Upper lobe of right lung (tissue), 1 donor: ENCODE measurements around the gene KIF22. TPM values are rescaled to one million over a fixed set of nuclear protein-coding genes. Genes with fewer than 3 reads are reported as not detected.
"Not testable (repeated sequence)": the region's sequence is repeated elsewhere in the genome, so short reads cannot be mapped to it uniquely, and the experiment has no call there.

ENCODE experiments used
- ATAC-seq: fragments of 200-7000 bp; cut with Tn5 transposase; one replicate; pipeline ENCODE4 v1.9.1; 2020; ENCODE audit warnings: mild to moderate bottlenecking, moderate library complexity
- DNase-seq: peaks from one replicate; pipeline ENCODE4 v3.0.0-alpha.2; 2020
- H3K27ac ChIP-seq: fragments of 200-600 bp; one replicate; pipeline ENCODE4 v1.8.0; 2022
- H3K27me3 ChIP-seq: fragments of 200-600 bp; one replicate; pipeline ENCODE4 v1.8.0; 2022; ENCODE audit warnings: mild to moderate bottlenecking
- H3K36me3 ChIP-seq: fragments of 200-600 bp; one replicate; pipeline ENCODE4 v1.8.0; 2022
- H3K4me1 ChIP-seq: fragments of 200-600 bp; one replicate; pipeline ENCODE4 v1.8.0; 2022
- H3K4me3 ChIP-seq: fragments of 200-600 bp; one replicate; pipeline ENCODE4 v1.8.0; 2022; ENCODE audit warnings: mild to moderate bottlenecking
- H3K9me3 ChIP-seq: fragments of 200-600 bp; one replicate; pipeline ENCODE4 v1.8.0; 2022
- CTCF ChIP-seq: fragments of 200-600 bp; IDR thresholded peaks from one replicate; pipeline ENCODE4 v1.8.0; 2022; ENCODE audit warnings: antibody characterized with exemption
- intact Hi-C: fragments of 100-400 bp; cut with DNase I; formaldehyde crosslinking; loops from one replicate; pipeline ENCODE4 v1.11.0; 2022
- total RNA-seq: library from RNA; stranded (reverse); fragmentation: NEBNext Ultra II Directional; extraction: Animal tissue kit (Norgen Biotek cat#: 25700); gene quantifications from one replicate; pipeline ENCODE4 v1.2.1, GENCODE V29; 2021
- donor health status: DM: no; HTN: yes; CAD: no; lungs with severe emphysema.

The KIF22 gene
- total RNA-seq, 1 donor from 2014 or later: 19.8 TPM

DNA sequence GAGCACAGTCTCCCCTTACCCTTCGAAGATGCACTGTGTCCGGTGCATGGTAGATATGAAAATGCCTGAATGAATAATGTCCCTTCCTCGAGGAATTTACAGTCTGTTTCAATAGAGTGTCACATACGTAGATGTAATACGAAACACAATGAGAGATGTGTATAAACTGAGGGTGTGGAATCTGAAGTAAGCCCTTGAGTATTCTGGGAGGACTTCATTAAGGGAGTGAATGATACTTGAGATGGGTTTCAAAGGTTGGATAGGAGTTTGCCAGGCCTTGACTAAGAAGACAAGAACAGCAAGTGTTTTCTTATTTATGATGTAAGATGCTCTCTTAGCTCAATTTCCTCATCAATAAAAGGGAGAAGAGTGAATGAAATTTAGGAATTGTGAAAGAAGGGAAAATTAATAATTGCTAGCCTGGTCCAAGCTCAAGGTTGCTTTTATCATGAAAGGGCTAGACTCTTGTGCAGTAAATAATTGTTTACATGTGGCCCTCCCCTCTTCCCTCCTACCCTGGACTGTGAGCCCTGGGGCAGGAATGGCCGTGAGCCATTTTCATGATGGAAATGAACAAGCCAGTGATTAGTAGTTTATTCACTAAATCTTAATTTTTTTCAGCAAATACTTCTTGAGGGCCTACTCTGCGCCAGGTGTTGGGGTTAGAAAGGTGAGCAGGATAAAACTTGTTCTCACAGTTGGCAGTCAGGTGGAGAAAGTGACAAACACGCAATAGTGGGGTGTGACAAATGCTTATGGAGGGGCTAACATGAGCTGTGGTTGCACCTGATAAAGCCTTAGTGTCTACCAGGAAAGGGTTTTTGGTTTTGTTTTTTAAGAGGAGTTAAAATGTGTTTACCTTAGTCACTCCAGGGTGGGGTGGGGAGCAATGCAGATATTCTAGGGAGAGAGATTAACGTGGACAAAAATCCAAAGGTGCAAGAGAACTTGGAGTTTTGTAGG lies 1.6 kb downstream of the KIF22 start:
- Histone ChIP-seq H3K4me3 (no peak overlapping the region), H3K27me3 (no peaks in the 10 kb centered on the region), H3K36me3 (peaks cover 4% of the 10 kb centered on the region), H3K27ac (no peak overlapping the region), H3K4me1 (peaks cover 14% of the 10 kb centered on the region), H3K9me3 (no peaks in the 10 kb centered on the region)
- intact Hi-C loops: no loop called here
- ATAC-seq (no peak), DNase-seq (no peak)
- TF ChIP-seq CTCF: no peak

- H3K27ac ChIP-seq, H3K27me3 ChIP-seq, ATAC-seq, intact Hi-C loops, H3K4me3 ChIP-seq, H3K9me3 ChIP-seq, DNase-seq: not testable (repeated sequence)
- peaks cover 13% of the 10 kb centered on the region for H3K36me3 ChIP-seq
- H3K4me1 ChIP-seq: peaks cover 14% of the 10 kb centered on the region
Measured at GRCh38 chr16:29793153-29793552, 2.6 kb downstream of the KIF22 start.

DNA sequence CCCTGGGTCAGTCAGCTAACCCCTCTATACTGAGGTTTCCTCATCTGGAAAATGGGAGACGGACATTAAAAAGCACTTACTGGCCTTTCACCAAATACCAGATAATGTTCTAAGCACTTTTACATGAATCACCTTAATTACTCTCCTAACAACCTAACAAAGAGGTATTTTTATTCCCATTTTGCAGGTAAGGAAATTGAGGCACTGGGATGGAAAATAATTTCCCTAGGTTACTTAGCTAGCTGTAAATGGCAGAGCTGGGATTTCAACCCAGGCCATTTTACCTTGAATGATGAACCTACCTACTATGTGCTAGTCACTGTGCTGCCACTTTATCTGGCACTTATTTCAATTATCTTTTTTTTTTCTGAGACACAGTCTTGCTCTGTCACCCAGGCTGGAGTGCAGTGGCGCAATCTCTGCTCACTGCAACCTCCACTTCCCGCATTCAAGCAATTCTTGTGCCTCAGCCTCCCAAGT lies 3.7 kb downstream of the KIF22 start:
- no peak overlapping the region for H3K27ac ChIP-seq
- no peaks in the 10 kb centered on the region for H3K9me3 ChIP-seq
- no peak for ATAC-seq
- no peak for DNase-seq
- no peak for TF ChIP-seq CTCF
- intact Hi-C loops: no loop called here
- no peak overlapping the region for H3K4me3 ChIP-seq
- peaks cover 23% of the 10 kb centered on the region for H3K36me3 ChIP-seq
- H3K4me1 ChIP-seq: peaks cover 14% of the 10 kb centered on the region
- no peaks in the 10 kb centered on the region for H3K27me3 ChIP-seq

GRCh38 chr16:29802416-29802935 lies 11.9 kb downstream of the KIF22 start:
- TF ChIP-seq CTCF: no peak
- no peak for DNase-seq
- no peak for ATAC-seq

DNA sequence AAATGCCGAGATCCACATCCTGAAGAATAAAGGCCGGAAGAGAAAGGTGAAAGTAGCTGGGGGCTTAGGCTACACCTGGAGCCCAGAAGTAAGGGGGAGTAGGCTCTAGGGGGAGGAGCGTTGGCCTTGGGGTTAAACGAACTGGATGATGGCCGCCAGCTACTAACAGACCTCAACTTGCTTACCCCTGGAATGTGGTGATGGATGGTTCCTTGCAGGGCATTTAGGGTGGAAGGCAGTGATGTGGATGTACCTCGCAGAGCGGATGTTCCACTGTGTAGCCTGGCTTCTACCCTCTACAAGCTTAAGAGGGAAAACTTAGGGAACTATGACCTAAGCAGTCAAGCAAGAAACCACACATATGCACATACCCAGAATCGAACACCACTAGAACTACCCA lies 13.5 kb downstream of the KIF22 start:
- peak overlapping the region; percentile 98 for H3K27ac ChIP-seq
- intact Hi-C loops: no loop called here
- no peaks in the 10 kb centered on the region for H3K9me3 ChIP-seq
- TF ChIP-seq CTCF: no peak
- DNase-seq (no peak), ATAC-seq (no peak)
- no peaks in the 10 kb centered on the region for H3K27me3 ChIP-seq
- H3K4me3 ChIP-seq: peak overlapping the region; percentile 80
- H3K36me3 ChIP-seq: peaks cover 18% of the 10 kb centered on the region
- H3K4me1 ChIP-seq: peaks cover 21% of the 10 kb centered on the region

More at GRCh38 chr16:29802416-29802935, 11.9 kb downstream of the KIF22 start:
- H3K27ac ChIP-seq: no peak overlapping the region
- H3K4me1 ChIP-seq: peaks cover 11% of the 10 kb centered on the region
- H3K4me3 ChIP-seq: no peak overlapping the region
- H3K9me3 ChIP-seq: no peaks in the 10 kb centered on the region
- intact Hi-C loops: no loop called here
- peaks cover 25% of the 10 kb centered on the region for H3K36me3 ChIP-seq
- H3K27me3 ChIP-seq: no peaks in the 10 kb centered on the region
